Kidney (tissue), 14 donors: ENCODE measurements around the gene PUS7L. TPM values are rescaled to one million over a fixed set of nuclear protein-coding genes. Genes with fewer than 3 reads are reported as not detected.
A peak's percentile ranks its signal among the peaks of the same experiment; 100 is the strongest.

Experiments used
- DNase-seq, 5 donors: peaks; one replicate each; pipeline ENCODE4 v3.0.0-alpha.2; 2013 to 2020
- FAIRE-seq: peaks from 2 replicates; lab custom pipeline; 2012; peaks lifted over from hg19 to GRCh38; lab: Jason Lieb, UNC
- H3K27ac ChIP-seq, 2 donors: one replicate each; pipeline ENCODE4 v1.7.0; 2013; ENCODE audit warnings: low read depth in 2 of 2, low read length in 2 of 2, inconsistent platforms in 1 of 2
- H3K27me3 ChIP-seq: one replicate; pipeline ENCODE4 v1.7.1; 2013; ENCODE audit warnings: low read length, inconsistent platforms; ENCODE audit not compliant: control insufficient read depth, insufficient read depth
- H3K36me3 ChIP-seq, 3 donors: one replicate each; pipeline versions ENCODE4 v1.7.0 to v1.7.1; 2013; ENCODE audit warnings: low read length in 3 of 3, control low read depth in 1 of 3, inconsistent platforms in 1 of 3; ENCODE audit not compliant: insufficient read depth in 3 of 3, control insufficient read depth in 2 of 3
- H3K4me1 ChIP-seq, 3 donors: one replicate each; pipeline versions ENCODE4 v1.7.0 to v1.7.1; 2013; ENCODE audit warnings: low read length in 3 of 3, inconsistent platforms in 1 of 3, low read depth in 1 of 3; ENCODE audit not compliant: control insufficient read depth in 2 of 3, insufficient read depth in 2 of 3
- H3K4me3 ChIP-seq, 3 donors: one replicate each; pipeline versions ENCODE4 v1.7.0 to v1.8.1; 2013; ENCODE audit warnings: low read length in 3 of 3, control low read depth in 1 of 3, inconsistent platforms in 1 of 3
- H3K9ac ChIP-seq, 3 donors: one replicate each; pipeline versions ENCODE4 v1.7.0 to v1.7.1; 2013; ENCODE audit warnings: low read length in 3 of 3, control low read depth in 1 of 3, inconsistent platforms in 1 of 3
- H3K9me3 ChIP-seq, 3 donors: one replicate each; pipeline versions ENCODE4 v1.7.0 to v1.7.1; 2013; ENCODE audit warnings: low read length in 3 of 3, control low read depth in 1 of 3, inconsistent platforms in 1 of 3; ENCODE audit not compliant: control insufficient read depth in 2 of 3, insufficient read depth in 1 of 3
- intact Hi-C: fragments of 100-400 bp; cut with DNase I; formaldehyde crosslinking; loops from one replicate; pipeline ENCODE4 v1.11.1; 2022
- polyA plus RNA-seq: library from polyadenylated mRNA; stranded (reverse); fragments of 350-450 nt; fragmentation: Illumina TruSeq; extraction: RNeasy Lipid Tissue Mini Kit (QIAGEN cat#74804); gene quantifications from one replicate; pipeline ENCODE4 v1.2.3, GENCODE V29; 2014; ENCODE audit warnings: low read depth, low replicate concordance; ENCODE audit not compliant: insufficient read depth
- total RNA-seq: library from RNA; stranded (reverse); fragmentation: NEBNext Ultra II Directional; extraction: Animal tissue kit (Norgen Biotek cat#: 25700); gene quantifications from one replicate; pipeline ENCODE4 v1.2.1, GENCODE V29; 2021
- TF ChIP-seq, protein P1 (sequence below): IDR thresholded peaks from 3 replicates; pipeline ENCODE4 v1.5.1; 2012; ENCODE audit warnings: mild to moderate bottlenecking, moderate library complexity, borderline replicate concordance; ENCODE audit not compliant: insufficient read depth; ENCODE audit errors: extremely low read depth
- donor health status: control.
- donor health status: control.
- donor health status: control.
- donor health status: control.
- donor health status: control.
- donor health status: DM: yes; HTN: yes; CAD: no.
- donor health status: Normal renal cell carcinoma (clear cell type).

Gene PUS7L
- total and polyA plus RNA-seq, 2 donors from 2014 or later: 1.8 to 14.5 TPM

DNA sequence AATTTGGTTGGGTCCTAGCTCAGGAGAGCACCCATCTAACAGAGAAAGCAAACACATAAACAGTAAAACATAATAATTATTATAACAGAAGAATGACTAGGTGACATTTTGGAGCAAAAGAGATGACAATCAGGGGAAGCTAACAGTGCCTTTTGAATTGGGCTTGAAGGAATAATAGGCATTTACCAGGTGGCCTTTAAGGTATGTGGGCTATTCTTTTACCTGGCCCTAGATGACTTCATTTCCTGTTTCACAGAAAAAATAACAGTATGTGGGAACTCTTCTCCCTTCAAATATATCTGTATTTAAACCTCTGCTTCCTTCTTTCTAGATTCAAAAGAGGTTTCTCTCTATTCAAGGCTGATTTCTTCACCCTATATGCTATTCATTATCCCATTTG, 4.0 kb upstream of the PUS7L start:
- H3K9me3 ChIP-seq: no peaks in the 10 kb centered on the region
- H3K9ac ChIP-seq: no peak overlapping the region
- no peak overlapping the region for H3K27ac ChIP-seq
- H3K36me3 ChIP-seq: no peaks in the 10 kb centered on the region
- FAIRE-seq: no peak
- no peak overlapping the region for H3K4me3 ChIP-seq
- no peaks in the 10 kb centered on the region for H3K27me3 ChIP-seq
- H3K4me1 ChIP-seq: peaks cover 2 to 14% (median 14%) of the 10 kb centered on the region in 3 donors
- TF ChIP-seq, protein P1, sequence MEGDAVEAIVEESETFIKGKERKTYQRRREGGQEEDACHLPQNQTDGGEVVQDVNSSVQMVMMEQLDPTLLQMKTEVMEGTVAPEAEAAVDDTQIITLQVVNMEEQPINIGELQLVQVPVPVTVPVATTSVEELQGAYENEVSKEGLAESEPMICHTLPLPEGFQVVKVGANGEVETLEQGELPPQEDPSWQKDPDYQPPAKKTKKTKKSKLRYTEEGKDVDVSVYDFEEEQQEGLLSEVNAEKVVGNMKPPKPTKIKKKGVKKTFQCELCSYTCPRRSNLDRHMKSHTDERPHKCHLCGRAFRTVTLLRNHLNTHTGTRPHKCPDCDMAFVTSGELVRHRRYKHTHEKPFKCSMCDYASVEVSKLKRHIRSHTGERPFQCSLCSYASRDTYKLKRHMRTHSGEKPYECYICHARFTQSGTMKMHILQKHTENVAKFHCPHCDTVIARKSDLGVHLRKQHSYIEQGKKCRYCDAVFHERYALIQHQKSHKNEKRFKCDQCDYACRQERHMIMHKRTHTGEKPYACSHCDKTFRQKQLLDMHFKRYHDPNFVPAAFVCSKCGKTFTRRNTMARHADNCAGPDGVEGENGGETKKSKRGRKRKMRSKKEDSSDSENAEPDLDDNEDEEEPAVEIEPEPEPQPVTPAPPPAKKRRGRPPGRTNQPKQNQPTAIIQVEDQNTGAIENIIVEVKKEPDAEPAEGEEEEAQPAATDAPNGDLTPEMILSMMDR: no peak
- DNase-seq: no peak
- intact Hi-C loops: no loop called here

DNA sequence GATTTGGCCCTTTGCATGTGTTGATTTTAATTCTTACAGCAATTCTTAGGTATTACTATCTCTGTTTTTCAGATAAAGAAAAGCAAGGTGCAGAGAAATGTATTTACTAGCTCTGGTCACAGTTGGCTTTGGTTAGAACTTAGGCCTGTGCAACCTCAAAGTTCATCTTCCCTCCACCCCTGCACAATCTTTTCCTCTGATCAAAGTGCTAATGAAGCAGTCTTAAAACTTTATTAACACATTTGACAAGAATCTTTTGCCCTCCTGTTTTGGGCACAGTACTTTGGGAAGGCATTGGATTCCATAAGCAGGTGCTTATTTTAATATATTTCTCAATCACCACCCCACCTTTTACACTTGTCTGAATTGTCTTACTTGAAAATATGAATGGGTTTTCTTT, 2.9 kb upstream of the PUS7L start:
- intact Hi-C loops: no loop called here
- Histone ChIP-seq H3K27ac (no peak overlapping the region), H3K9ac (no peak overlapping the region), H3K9me3 (no peaks in the 10 kb centered on the region), H3K36me3 (no peaks in the 10 kb centered on the region), H3K4me3 (no peak overlapping the region), H3K4me1 (peaks cover 2 to 15% (median 14%) of the 10 kb centered on the region in 3 donors), H3K27me3 (no peaks in the 10 kb centered on the region)
- DNase-seq: no peak
- no peak for FAIRE-seq
- TF ChIP-seq, protein P1: no peak

DNA sequence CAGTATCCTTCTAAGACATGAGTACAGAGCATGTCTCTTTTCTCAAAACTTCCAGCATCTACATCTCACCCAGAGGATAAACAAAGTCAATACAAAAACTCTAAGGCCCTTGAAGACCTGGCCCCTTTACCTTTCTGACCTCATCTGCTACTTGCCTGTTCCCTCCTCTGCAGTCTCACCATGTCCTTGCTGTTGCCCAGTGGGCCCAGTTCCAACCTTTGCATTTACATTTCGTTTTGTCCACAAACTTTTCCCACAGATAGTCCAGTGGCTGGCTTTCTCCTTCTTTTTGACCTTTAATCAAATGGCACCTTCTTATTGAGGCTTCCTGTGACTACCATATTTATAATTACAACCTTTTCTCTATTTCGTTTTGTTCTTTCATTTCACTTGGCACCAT, 1.8 kb upstream of the PUS7L start:
- Histone ChIP-seq H3K4me3 (peak overlapping the region in 2 of 3 donors; percentile 53 to 95), H3K36me3 (no peaks in the 10 kb centered on the region), H3K9ac (peak overlapping the region in 1 of 3 donors; percentile 6), H3K27me3 (no peaks in the 10 kb centered on the region), H3K9me3 (no peaks in the 10 kb centered on the region), H3K27ac (no peak overlapping the region), H3K4me1 (peaks cover 2 to 15% (median 14%) of the 10 kb centered on the region in 3 donors)
- DNase-seq (no peak), FAIRE-seq (no peak)
- TF ChIP-seq, protein P1: no peak
- intact Hi-C loops: no loop called here

DNA sequence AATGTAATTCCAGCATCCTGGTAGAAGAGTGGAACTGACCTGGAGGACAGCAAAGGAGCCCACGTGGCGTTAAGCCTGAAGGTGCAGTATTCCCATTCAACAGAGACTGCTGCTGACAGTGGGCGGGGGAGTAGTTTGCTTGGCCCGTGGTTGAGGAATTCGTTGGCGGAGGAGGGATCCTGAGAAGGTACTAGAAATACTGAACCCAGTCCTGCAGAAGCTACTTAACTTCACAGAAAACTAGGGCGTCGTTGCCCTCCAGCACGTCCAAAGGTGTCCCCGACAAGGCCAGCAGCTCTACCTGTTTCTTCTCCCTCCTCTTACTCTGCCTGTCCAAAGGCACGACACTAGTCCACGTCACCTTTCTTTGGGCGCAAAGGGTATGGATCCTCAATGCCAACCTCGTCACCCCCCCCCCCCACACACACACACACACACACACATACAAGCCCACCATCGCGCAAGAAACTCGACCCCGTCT, 303 bp downstream of the PUS7L start:
- intact Hi-C loops: no loop called here
- peak in 2 of 5 donors; percentile 69 to 71 for DNase-seq
- Histone ChIP-seq H3K9ac (peak overlapping the region; percentile 56 to 96 (median 81)), H3K36me3 (peaks cover 0 to 3% (median 0%) of the 10 kb centered on the region in 3 donors), H3K27me3 (no peaks in the 10 kb centered on the region), H3K27ac (peak overlapping the region; percentile 61 to 71), H3K4me1 (peaks cover 2 to 15% (median 14%) of the 10 kb centered on the region in 3 donors), H3K4me3 (peak overlapping the region; percentile 90 to 96 (median 95)), H3K9me3 (no peaks in the 10 kb centered on the region)
- TF ChIP-seq, protein P1: no peak
- no peak for FAIRE-seq
